A549 (cell line): ENCODE results near the gene L3MBTL4. TPM values are rescaled to one million over a fixed set of nuclear protein-coding genes. Genes with fewer than 3 reads are reported as not detected.

ENCODE experiments used
- ATAC-seq, 2 experiments: fragments of 200-7000 bp in 1 of 2; fragments of >200 bp in 1 of 2; cut with Nextera tagmentation in 1 of 2; cut with Tn5 transposase in 1 of 2; 3 replicates each; pipeline versions ENCODE4 v1.8.0 to v1.9.1; 2018 to 2020; ENCODE audit warnings: mild to moderate bottlenecking in 1 of 2, moderate library complexity in 1 of 2
- CTCF ChIA-PET: fragments of 300-600 bp; sonication (Branson Sonifier 250); formaldehyde crosslinking; extraction: SDS; loops from one replicate; lab custom pipeline; 2021; ENCODE audit warnings: antibody characterized with exemption, inconsistent platforms; lab: Yijun Ruan, JAX
- POLR2A ChIA-PET: fragments of 350-600 bp; formaldehyde crosslinking; extraction: SDS; loops from one replicate; lab custom pipeline; 2021; ENCODE audit warnings: antibody characterized with exemption, inconsistent platforms; lab: Yijun Ruan, JAX
- DNase-seq, 2 experiments: peaks; one replicate each; pipeline versions ENCODE4 v3.0.0 to v3.0.0-alpha.2; 2011 to 2016; ENCODE audit warnings: low read depth in 1 of 2, low spot score in 1 of 2
- FAIRE-seq: peaks from 2 replicates; lab custom pipeline; 2011; peaks lifted over from hg19 to GRCh38; lab: Jason Lieb, UNC
- H3K27ac ChIP-seq, 2 experiments: fragments of >200 bp; sonication (Bioruptor Twin); formaldehyde crosslinking; 3 replicates each; pipeline ENCODE4 v1.5.1; 2016 to 2017
- H3K4me1 ChIP-seq: fragments of >200 bp; sonication (Bioruptor Twin); formaldehyde crosslinking; 3 replicates; pipeline ENCODE4 v1.6.1; 2016
- H3K4me2 ChIP-seq: fragments of >200 bp; sonication (Bioruptor Twin); formaldehyde crosslinking; 3 replicates; pipeline ENCODE4 v1.6.1; 2016
- H3K4me3 ChIP-seq: fragments of >200 bp; sonication (Bioruptor Twin); formaldehyde crosslinking; 3 replicates; pipeline ENCODE4 v1.5.1; 2016
- H3K9me3 ChIP-seq: fragments of >200 bp; sonication (Bioruptor Twin); formaldehyde crosslinking; 3 replicates; pipeline ENCODE4 v1.6.1; 2016
- CBX2 ChIP-seq: fragments of 200-600 bp; sonication (generic); IDR thresholded peaks from 2 replicates; pipeline ENCODE4 v1.6.1; 2016; ENCODE audit warnings: low read depth, mild to moderate bottlenecking, borderline replicate concordance
- EHF ChIP-seq: fragments of 250-450 bp; sonication (Bioruptor Pico); IDR thresholded peaks from 2 replicates; pipeline ENCODE4 v1.5.0; 2020; ENCODE audit warnings: mild to moderate bottlenecking
- FOSB ChIP-seq: fragments of 250-450 bp; sonication (Bioruptor Pico); IDR thresholded peaks from 2 replicates; pipeline ENCODE4 v1.5.0; 2020; ENCODE audit warnings: mild to moderate bottlenecking, moderate library complexity
- FOXS1 ChIP-seq: fragments of 250-450 bp; sonication (Bioruptor Pico); IDR thresholded peaks from 2 replicates; pipeline ENCODE4 v1.5.0; 2020; ENCODE audit warnings: mild to moderate bottlenecking, moderate library complexity
- GATA3 ChIP-seq: IDR thresholded peaks from 2 replicates; pipeline ENCODE4 v1.6.1; 2012; ENCODE audit warnings: borderline replicate concordance
- HES2 ChIP-seq: fragments of >200 bp; sonication (Bioruptor Twin); formaldehyde crosslinking; IDR thresholded peaks from 2 replicates; pipeline ENCODE4 v1.6.1; 2016
- HEYL ChIP-seq: fragments of 250-450 bp; sonication (Bioruptor Pico); IDR thresholded peaks from 2 replicates; pipeline ENCODE4 v1.8.0; 2021; ENCODE audit warnings: mild to moderate bottlenecking, moderate library complexity
- HOXA7 ChIP-seq: fragments of 250-450 bp; sonication (Bioruptor Pico); IDR thresholded peaks from 2 replicates; pipeline ENCODE4 v1.5.0; 2020; ENCODE audit warnings: mild to moderate bottlenecking, moderate library complexity
- HOXB13 ChIP-seq: fragments of 250-450 bp; sonication (Bioruptor Pico); IDR thresholded peaks from 2 replicates; pipeline ENCODE4 v1.5.0; 2020; ENCODE audit warnings: low read depth, mild to moderate bottlenecking, moderate library complexity
- JUN ChIP-seq, 2 experiments: fragments of >200 bp; sonication (Bioruptor Twin); formaldehyde crosslinking; IDR thresholded peaks; 2 replicates in 1 of 2; 3 replicates in 1 of 2; pipeline ENCODE4 v1.6.1; 2016 to 2017
- MAFK ChIP-seq: fragments of 450-650 bp; IDR thresholded peaks from 2 replicates; pipeline ENCODE4 v1.6.1; 2014; ENCODE audit not compliant: partially characterized antibody
- MAX ChIP-seq: IDR thresholded peaks from 2 replicates; pipeline ENCODE4 v1.6.1; 2012
- NFE2L2 ChIP-seq: fragments of 150-350 bp; conservative IDR thresholded peaks from 2 replicates; pipeline ENCODE4 v1.6.1; 2014; ENCODE audit warnings: low read length
- NPAS2 ChIP-seq: fragments of 250-450 bp; sonication (Bioruptor Pico); IDR thresholded peaks from 2 replicates; pipeline ENCODE4 v1.8.0; 2022; ENCODE audit warnings: mild to moderate bottlenecking, moderate library complexity, borderline replicate concordance
- PHF8 ChIP-seq: fragments of 200-600 bp; sonication (generic); IDR thresholded peaks from 2 replicates; pipeline ENCODE4 v1.6.1; 2016; ENCODE audit warnings: low read depth, mild to moderate bottlenecking, antibody characterized with exemption, moderate library complexity, borderline replicate concordance
- POLR2AphosphoS2 ChIP-seq: conservative IDR thresholded peaks from 2 replicates; pipeline ENCODE4 v1.6.1; 2012; ENCODE audit warnings: low read length, improper control_type of control experiment, inconsistent platforms
- RAD21 ChIP-seq, 2 experiments: fragments of >200 bp in 1 of 2; sonication (Bioruptor Twin) in 1 of 2; formaldehyde crosslinking in 1 of 2; IDR thresholded peaks in 1 of 2; conservative IDR thresholded peaks in 1 of 2; 2 replicates in 1 of 2; 3 replicates in 1 of 2; pipeline ENCODE4 v1.6.1; 2012 to 2018; ENCODE audit warnings: inconsistent platforms in 1 of 2
- RFX5 ChIP-seq: fragments of 450-650 bp; IDR thresholded peaks from 2 replicates; pipeline ENCODE4 v1.7.1; 2014; ENCODE audit warnings: antibody characterized with exemption, mild to moderate bottlenecking, moderate library complexity
- RNF2 ChIP-seq: fragments of 200-600 bp; sonication (generic); IDR thresholded peaks from 2 replicates; pipeline ENCODE4 v1.6.1; 2016; ENCODE audit warnings: low read depth, mild to moderate bottlenecking, antibody characterized with exemption, moderate library complexity, borderline replicate concordance
- SREBF2 ChIP-seq: fragments of 450-650 bp; IDR thresholded peaks from 2 replicates; pipeline ENCODE4 v1.6.1; 2014; ENCODE audit warnings: mild to moderate bottlenecking, moderate library complexity
- TP53 ChIP-seq: fragments of 250-450 bp; sonication (Bioruptor Pico); IDR thresholded peaks from 2 replicates; pipeline ENCODE4 v1.5.0; 2021; ENCODE audit warnings: mild to moderate bottlenecking, moderate library complexity
- ZC3H11A ChIP-seq: fragments of 450-650 bp; IDR thresholded peaks from 2 replicates; pipeline ENCODE4 v1.6.1; 2014; ENCODE audit warnings: antibody characterized with exemption, mild to moderate bottlenecking
- WGBS: methylation state at CpG from one replicate; pipeline ENCODE4 v1.1.6; 2017; ENCODE audit errors: missing lambda C conversion rate; 5-methylcytosine and 5-hydroxymethylcytosine counted together
- polyA plus RNA-seq, 4 experiments: library from polyadenylated mRNA; depleted of rRNA in 3 of 4; stranded (reverse); fragments of >200 nt; fragmentation: RNase III in 1 of 4; extraction: RNeasy Plus Mini Kit Qiagen cat#74134 plus additional on column Dnase treatment in 1 of 4; gene quantifications; 2 replicates in 3 of 4; 3 replicates in 1 of 4; pipeline ENCODE4 v1.2.3, GENCODE V29; 2011 to 2017
- TF ChIP-seq, protein P1 (sequence below): fragments of 450-650 bp; IDR thresholded peaks from 2 replicates; pipeline ENCODE4 v1.6.1; 2014; ENCODE audit warnings: antibody characterized with exemption
- TF ChIP-seq, protein P2 (sequence below): fragments of >200 bp; sonication (Bioruptor Twin); formaldehyde crosslinking; IDR thresholded peaks from 3 replicates; pipeline ENCODE4 v1.5.1; 2016
- TF ChIP-seq, protein P3 (sequence below): fragments of >200 bp; sonication (Bioruptor Twin); formaldehyde crosslinking; IDR thresholded peaks from 3 replicates; pipeline ENCODE4 v1.6.1; 2016

Gene L3MBTL4
- polyA plus RNA-seq, 2 of the 4 experiments (the other 2 are of a cell fraction): 0.03 to 0.06 TPM

- H3K4me1 ChIP-seq: no peaks in the 10 kb centered on the region
- ATAC-seq (no peak), DNase-seq (no peak), FAIRE-seq (no peak)
- H3K4me3 ChIP-seq: no peak overlapping the region
- no peaks in the 10 kb centered on the region for H3K9me3 ChIP-seq
- POLR2A ChIA-PET: no interaction called here
- H3K4me2 ChIP-seq: no peak overlapping the region
- TF ChIP-seq NFE2L2 (no peak), MAFK (no peak), EHF (CRISPR knock-in tag) (no peak), JUN (IDR thresholded peaks at IDR 0.05) (no peak), FOSB (CRISPR knock-in tag) (no peak), POLR2AphosphoS2 (no peak), HES2 (no peak), FOXS1 (CRISPR knock-in tag) (no peak), TP53 (CRISPR knock-in tag) (no peak), RNF2 (no peak)
- TF ChIP-seq, protein P1, sequence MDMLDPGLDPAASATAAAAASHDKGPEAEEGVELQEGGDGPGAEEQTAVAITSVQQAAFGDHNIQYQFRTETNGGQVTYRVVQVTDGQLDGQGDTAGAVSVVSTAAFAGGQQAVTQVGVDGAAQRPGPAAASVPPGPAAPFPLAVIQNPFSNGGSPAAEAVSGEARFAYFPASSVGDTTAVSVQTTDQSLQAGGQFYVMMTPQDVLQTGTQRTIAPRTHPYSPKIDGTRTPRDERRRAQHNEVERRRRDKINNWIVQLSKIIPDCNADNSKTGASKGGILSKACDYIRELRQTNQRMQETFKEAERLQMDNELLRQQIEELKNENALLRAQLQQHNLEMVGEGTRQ: no peak
- TF ChIP-seq, protein P2, sequence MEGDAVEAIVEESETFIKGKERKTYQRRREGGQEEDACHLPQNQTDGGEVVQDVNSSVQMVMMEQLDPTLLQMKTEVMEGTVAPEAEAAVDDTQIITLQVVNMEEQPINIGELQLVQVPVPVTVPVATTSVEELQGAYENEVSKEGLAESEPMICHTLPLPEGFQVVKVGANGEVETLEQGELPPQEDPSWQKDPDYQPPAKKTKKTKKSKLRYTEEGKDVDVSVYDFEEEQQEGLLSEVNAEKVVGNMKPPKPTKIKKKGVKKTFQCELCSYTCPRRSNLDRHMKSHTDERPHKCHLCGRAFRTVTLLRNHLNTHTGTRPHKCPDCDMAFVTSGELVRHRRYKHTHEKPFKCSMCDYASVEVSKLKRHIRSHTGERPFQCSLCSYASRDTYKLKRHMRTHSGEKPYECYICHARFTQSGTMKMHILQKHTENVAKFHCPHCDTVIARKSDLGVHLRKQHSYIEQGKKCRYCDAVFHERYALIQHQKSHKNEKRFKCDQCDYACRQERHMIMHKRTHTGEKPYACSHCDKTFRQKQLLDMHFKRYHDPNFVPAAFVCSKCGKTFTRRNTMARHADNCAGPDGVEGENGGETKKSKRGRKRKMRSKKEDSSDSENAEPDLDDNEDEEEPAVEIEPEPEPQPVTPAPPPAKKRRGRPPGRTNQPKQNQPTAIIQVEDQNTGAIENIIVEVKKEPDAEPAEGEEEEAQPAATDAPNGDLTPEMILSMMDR: no peak
- TF ChIP-seq, all 56 proteins: peak for 0
- 6% methylated on average over 2 of the region's 2 CpGs for WGBS
- no peak overlapping the region for H3K27ac ChIP-seq
- CTCF ChIA-PET: no interaction called here
Measured at GRCh38 chr18:6310714-6311113, 104.0 kb downstream of the L3MBTL4 start.

GRCh38 chr18:6297875-6298274, 116.8 kb downstream of the L3MBTL4 start:
- FAIRE-seq (no peak), ATAC-seq (no peak), DNase-seq (no peak)
- POLR2A ChIA-PET: no interaction called here
- TF ChIP-seq MAFK (peak; percentile 84), HOXA7 (CRISPR knock-in tag) (no peak)
- H3K27ac ChIP-seq: no peak overlapping the region
- no peaks in the 10 kb centered on the region for H3K9me3 ChIP-seq
- no peaks in the 10 kb centered on the region for H3K4me1 ChIP-seq
- WGBS: 10% methylated on average over 2 of the region's 2 CpGs
- no peak overlapping the region for H3K4me3 ChIP-seq
- CTCF ChIA-PET: no interaction called here
- H3K4me2 ChIP-seq: no peak overlapping the region

- TF ChIP-seq GATA3: no peak
- TF ChIP-seq MAX: no peak
- TF ChIP-seq ZC3H11A: no peak
- ATAC-seq (no peak), FAIRE-seq (no peak), DNase-seq (no peak)
- ChIA-PET CTCF (interaction anchor here (0.5 to 0.9 kb wide), 2 partner anchors 47 to 585 kb away, joined by 3 to 4 read pairs; no protein-coding TSS in a partner anchor), POLR2A (no interaction called here)
- Histone ChIP-seq H3K4me1 (no peaks in the 10 kb centered on the region), H3K9me3 (no peaks in the 10 kb centered on the region), H3K27ac (no peak overlapping the region), H3K4me3 (no peak overlapping the region), H3K4me2 (no peak overlapping the region)
- 4% methylated on average over 4 of the region's 4 CpGs for WGBS
Measured at GRCh38 chr18:6294148-6294784, 120.4 kb downstream of the L3MBTL4 start.

- FAIRE-seq (no peak), ATAC-seq (no peak), DNase-seq (no peak)
- H3K4me3 ChIP-seq: no peak overlapping the region
- no peaks in the 10 kb centered on the region for H3K4me1 ChIP-seq
- H3K9me3 ChIP-seq: no peaks in the 10 kb centered on the region
- POLR2A ChIA-PET: interaction anchor here (1.0 kb wide), 1 partner anchor 9 kb away, joined by 4 read pairs; no protein-coding TSS in a partner anchor
- 7% methylated on average over 4 of the region's 4 CpGs for WGBS
- CTCF ChIA-PET: interaction anchor here (0.6 kb wide), 1 partner anchor 248 kb away, joined by 4 read pairs; no protein-coding TSS in a partner anchor
- H3K27ac ChIP-seq: no peak overlapping the region
- H3K4me2 ChIP-seq: no peak overlapping the region
- no peak for TF ChIP-seq PHF8
- TF ChIP-seq MAX: no peak
- no peak for TF ChIP-seq RAD21 (conservative IDR thresholded peaks at IDR 0.05 in 1 of 2, IDR thresholded peaks at IDR 0.05 in 1 of 2)
- TF ChIP-seq TP53 (CRISPR knock-in tag): no peak
- TF ChIP-seq HOXB13 (CRISPR knock-in tag): no peak
- TF ChIP-seq, protein P3, sequence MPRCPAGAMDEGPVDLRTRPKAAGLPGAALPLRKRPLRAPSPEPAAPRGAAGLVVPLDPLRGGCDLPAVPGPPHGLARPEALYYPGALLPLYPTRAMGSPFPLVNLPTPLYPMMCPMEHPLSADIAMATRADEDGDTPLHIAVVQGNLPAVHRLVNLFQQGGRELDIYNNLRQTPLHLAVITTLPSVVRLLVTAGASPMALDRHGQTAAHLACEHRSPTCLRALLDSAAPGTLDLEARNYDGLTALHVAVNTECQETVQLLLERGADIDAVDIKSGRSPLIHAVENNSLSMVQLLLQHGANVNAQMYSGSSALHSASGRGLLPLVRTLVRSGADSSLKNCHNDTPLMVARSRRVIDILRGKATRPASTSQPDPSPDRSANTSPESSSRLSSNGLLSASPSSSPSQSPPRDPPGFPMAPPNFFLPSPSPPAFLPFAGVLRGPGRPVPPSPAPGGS: no peak
- TF ChIP-seq RNF2: no peak
- TF ChIP-seq MAFK: no peak
- no peak for TF ChIP-seq CBX2
- TF ChIP-seq RFX5: no peak
- no peak for TF ChIP-seq HEYL (CRISPR knock-in tag)
- TF ChIP-seq FOXS1 (CRISPR knock-in tag): no peak
- no peak for TF ChIP-seq SREBF2
- no peak for TF ChIP-seq NPAS2
Measured at GRCh38 chr18:6289843-6290242, 124.9 kb downstream of the L3MBTL4 start.
